ENCODE data around the gene GFRA3. TPM values are rescaled to one million over a fixed set of nuclear protein-coding genes. Genes with fewer than 3 reads are reported as not detected.

GFRA3 gene
- total RNA-seq, 1 experiment from 2014 or later, result 1.6 TPM

DNA sequence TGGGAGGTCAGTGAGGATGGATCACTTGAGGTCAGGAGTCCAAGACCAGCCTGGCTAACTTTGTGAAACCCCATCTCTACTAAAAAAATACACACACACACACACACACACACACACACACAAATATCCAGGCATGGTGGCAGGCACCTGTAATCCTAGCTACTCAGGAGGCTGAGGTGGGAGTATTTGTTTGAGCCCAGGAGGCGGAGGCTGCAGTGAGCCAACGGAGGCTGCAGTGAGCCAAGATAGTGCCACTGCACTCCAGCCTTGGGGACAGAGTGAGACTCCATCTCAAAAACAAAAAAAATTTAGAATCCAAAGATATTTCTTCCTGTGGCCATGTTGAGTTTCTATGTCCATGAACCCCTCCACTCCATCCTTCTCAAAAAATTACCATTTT, 39.8 kb downstream of the GFRA3 start:
- no peaks in the 10 kb centered on the region for H3K23me2 ChIP-seq (ENCODE audit: insufficient read length, low read depth, low read length, poor library complexity, severe bottlenecking)
- H2AK5ac ChIP-seq (ENCODE audit: insufficient read length, low read length), result no peak overlapping the region
- H3K27ac Mint-ChIP-seq, result no peak overlapping the region
- H3K27me3 Mint-ChIP-seq (ENCODE audit: low read depth), result peaks cover 15% of the 10 kb centered on the region
- H3K36me3 Mint-ChIP-seq (ENCODE audit: insufficient read depth in 1 of 3, low read depth in 3 of 3), result no peaks in the 10 kb centered on the region
- no peak overlapping the region for H3K4ac ChIP-seq (ENCODE audit: low read depth, low read length)
- H4K20me1 ChIP-seq (ENCODE audit: control insufficient read depth, insufficient read depth, insufficient read length), result no peaks in the 10 kb centered on the region
- H4K8ac ChIP-seq (replicated peaks; ENCODE audit: insufficient read length, low read depth, low read length), result no peak overlapping the region
- no peak overlapping the region for H2BK15ac ChIP-seq (ENCODE audit: low read depth, low read length)
- H3K27ac ChIP-seq (ENCODE audit: insufficient read length, low read depth, low read length), result no peak overlapping the region
- H3K4me3 Mint-ChIP-seq, result no peak overlapping the region
- H3K9me3 Mint-ChIP-seq, result no peaks in the 10 kb centered on the region
- H2AFZ ChIP-seq (ENCODE audit: low read length), result no peak overlapping the region
- H4K5ac ChIP-seq (ENCODE audit: insufficient read length, low read depth, low read length), result no peak overlapping the region
- no peaks in the 10 kb centered on the region for H3K27me3 ChIP-seq (ENCODE audit: insufficient read depth, low read length)
- DNase-seq, result no peak
- H3T11ph ChIP-seq (ENCODE audit: low read length), result no peak overlapping the region
- WGBS (ENCODE audit: extremely low coverage, insufficient read length, low lambda C conversion rate), result no CpG with 5 or more reads among the region's 2 CpGs
- H3K23ac ChIP-seq (ENCODE audit: insufficient read length, low read depth, low read length), result no peak overlapping the region
- H3K79me2 ChIP-seq (ENCODE audit: insufficient read depth, low read length), result no peaks in the 10 kb centered on the region
- no peak overlapping the region for H2BK120ac ChIP-seq (ENCODE audit: low read depth, low read length, poor library complexity, severe bottlenecking)
- H3K14ac ChIP-seq (ENCODE audit: insufficient read depth, low read length), result no peak overlapping the region
- H3K18ac ChIP-seq (ENCODE audit: insufficient read length, low read depth, low read length), result no peak overlapping the region
- no peak overlapping the region for H2BK12ac ChIP-seq (ENCODE audit: insufficient read length, low read depth, low read length)
- H2BK20ac ChIP-seq (ENCODE audit: low read depth, low read length, poor library complexity, severe bottlenecking), result no peak overlapping the region
- TF ChIP-seq, protein P1, sequence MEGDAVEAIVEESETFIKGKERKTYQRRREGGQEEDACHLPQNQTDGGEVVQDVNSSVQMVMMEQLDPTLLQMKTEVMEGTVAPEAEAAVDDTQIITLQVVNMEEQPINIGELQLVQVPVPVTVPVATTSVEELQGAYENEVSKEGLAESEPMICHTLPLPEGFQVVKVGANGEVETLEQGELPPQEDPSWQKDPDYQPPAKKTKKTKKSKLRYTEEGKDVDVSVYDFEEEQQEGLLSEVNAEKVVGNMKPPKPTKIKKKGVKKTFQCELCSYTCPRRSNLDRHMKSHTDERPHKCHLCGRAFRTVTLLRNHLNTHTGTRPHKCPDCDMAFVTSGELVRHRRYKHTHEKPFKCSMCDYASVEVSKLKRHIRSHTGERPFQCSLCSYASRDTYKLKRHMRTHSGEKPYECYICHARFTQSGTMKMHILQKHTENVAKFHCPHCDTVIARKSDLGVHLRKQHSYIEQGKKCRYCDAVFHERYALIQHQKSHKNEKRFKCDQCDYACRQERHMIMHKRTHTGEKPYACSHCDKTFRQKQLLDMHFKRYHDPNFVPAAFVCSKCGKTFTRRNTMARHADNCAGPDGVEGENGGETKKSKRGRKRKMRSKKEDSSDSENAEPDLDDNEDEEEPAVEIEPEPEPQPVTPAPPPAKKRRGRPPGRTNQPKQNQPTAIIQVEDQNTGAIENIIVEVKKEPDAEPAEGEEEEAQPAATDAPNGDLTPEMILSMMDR (conservative IDR thresholded peaks at IDR 0.05), result no peak
- H3K4me1 ChIP-seq (ENCODE audit: insufficient read depth, low read length), result no peaks in the 10 kb centered on the region
- H2BK5ac ChIP-seq (ENCODE audit: insufficient read length, low read length), result no peak overlapping the region
- no peak overlapping the region for H3K56ac ChIP-seq (ENCODE audit: insufficient read length, low read depth, low read length)
- H3K4me1 Mint-ChIP-seq, result no peaks in the 10 kb centered on the region
- H3K79me1 ChIP-seq (ENCODE audit: insufficient read depth, low read depth, low read length, poor library complexity, severe bottlenecking), result no peaks in the 10 kb centered on the region
- no peak overlapping the region for H3K4me2 ChIP-seq (ENCODE audit: insufficient read depth, insufficient read length, low read length)
- H3K9me3 ChIP-seq (ENCODE audit: control insufficient read depth, low read depth, low read length), result no peaks in the 10 kb centered on the region
- no peak overlapping the region for H3K9ac ChIP-seq (ENCODE audit: extremely low read depth, insufficient read length, low read length)
- H4K91ac ChIP-seq (ENCODE audit: insufficient read length, low read depth, low read length), result no peak overlapping the region
